OCI-M1 (cell line): Measurements from ENCODE around the gene SNPH.
A peak's percentile ranks its signal among the peaks of the same experiment; 100 is the strongest.
"Not testable (repeated sequence)": the region's sequence is repeated elsewhere in the genome, so short reads cannot be mapped to it uniquely, and the experiment has no call there.

Experiments
- DNase-seq: peaks from one replicate; lab custom pipeline; 2025; lab: John Stamatoyannopoulos, UW

Gene SNPH

GRCh38 chr20:1266167-1266973 lies at the start of gene SNPH:
TSS of gene SNPH (plus strand) at chr20:1266294. CDS start at chr20:1296240, 29,946 bp downstream.
- DNase-seq = peak; percentile 87

GRCh38 chr20:1216527-1217427 lies 49.3 kb upstream of the SNPH start:
- not testable (repeated sequence) for DNase-seq

GRCh38 chr20:1222750-1223149 lies 43.3 kb upstream of the SNPH start:
- not testable (repeated sequence) for DNase-seq

GRCh38 chr20:1224205-1224890 lies 41.7 kb upstream of the SNPH start:
- DNase-seq = no peak

GRCh38 chr20:1225263-1225782 lies 40.8 kb upstream of the SNPH start:
- DNase-seq = peak; percentile 84

- peak; percentile 84 for DNase-seq
Observed at GRCh38 chr20:1225783-1226654, 40.1 kb upstream of the SNPH start, which contains the start of gene RAD21L1. TSS of gene RAD21L1 (plus strand) at chr20:1226044. CDS start at chr20:1228454, 2,410 bp downstream.

- no peak for DNase-seq
Observed at GRCh38 chr20:1229541-1229940, 36.6 kb upstream of the SNPH start.

- no peak for DNase-seq
Observed at GRCh38 chr20:1232286-1233111, 33.6 kb upstream of the SNPH start.

- DNase-seq = no peak
Observed at GRCh38 chr20:1240549-1240948, 25.5 kb upstream of the SNPH start.

GRCh38 chr20:1241456-1241855 lies 24.6 kb upstream of the SNPH start:
- no peak for DNase-seq

GRCh38 chr20:1242099-1242498 lies 24.0 kb upstream of the SNPH start:
- DNase-seq = no peak

- DNase-seq = no peak
Observed at GRCh38 chr20:1242530-1242929, 23.6 kb upstream of the SNPH start.

GRCh38 chr20:1245578-1245977 lies 20.5 kb upstream of the SNPH start:
- no peak for DNase-seq

GRCh38 chr20:1247689-1248088 lies 18.4 kb upstream of the SNPH start:
- no peak for DNase-seq

GRCh38 chr20:1250282-1250681 lies 15.8 kb upstream of the SNPH start:
- not testable (repeated sequence) for DNase-seq

GRCh38 chr20:1252416-1252815 lies 13.7 kb upstream of the SNPH start:
- peak; percentile 22 for DNase-seq

GRCh38 chr20:1254254-1254653 lies 11.8 kb upstream of the SNPH start:
- DNase-seq = peak; percentile 67

GRCh38 chr20:1255675-1256074 lies 10.4 kb upstream of the SNPH start:
- peak; percentile 77 for DNase-seq

- DNase-seq = peak; percentile 53
Observed at GRCh38 chr20:1263853-1264252, 2.2 kb upstream of the SNPH start.

GRCh38 chr20:1264727-1265126 lies 1.4 kb upstream of the SNPH start:
- DNase-seq = peak; percentile 50
